H9 (cell line): ENCODE measurements around the gene RPL38. TPM values are rescaled to one million over a fixed set of nuclear protein-coding genes. Genes with fewer than 3 reads are reported as not detected.

ENCODE experiments used
- DNase-seq: peaks from one replicate; pipeline ENCODE4 v3.0.0-alpha.2; 2017
- H2AFZ ChIP-seq: one replicate; pipeline ENCODE4 v1.6.1; 2013; ENCODE audit warnings: mild to moderate bottlenecking, low read length, control low read depth, moderate library complexity
- H2AK5ac ChIP-seq: 2 replicates; pipeline ENCODE4 v1.6.1; 2013; ENCODE audit warnings: low read length, control low read depth, mixed read lengths; ENCODE audit not compliant: insufficient read length
- H2BK120ac ChIP-seq: one replicate; pipeline ENCODE4 v1.6.1; 2013; ENCODE audit warnings: low read depth, mild to moderate bottlenecking, low read length, control low read depth, inconsistent platforms; ENCODE audit not compliant: poor library complexity, severe bottlenecking
- H2BK12ac ChIP-seq: 2 replicates; pipeline ENCODE4 v1.6.1; 2013; ENCODE audit warnings: low read length, control low read depth, mixed read lengths, low read depth; ENCODE audit not compliant: insufficient read length
- H2BK15ac ChIP-seq: 2 replicates; pipeline ENCODE4 v1.6.1; 2013; ENCODE audit warnings: low read depth, low read length, control low read depth
- H2BK20ac ChIP-seq: one replicate; pipeline ENCODE4 v1.6.1; 2013; ENCODE audit warnings: low read depth, mild to moderate bottlenecking, low read length, control low read depth, inconsistent platforms; ENCODE audit not compliant: poor library complexity, severe bottlenecking
- H2BK5ac ChIP-seq: 2 replicates; pipeline ENCODE4 v1.6.1; 2013; ENCODE audit warnings: low read length, control low read depth, mixed read lengths; ENCODE audit not compliant: insufficient read length
- H3K14ac ChIP-seq: 2 replicates; pipeline ENCODE4 v1.6.1; 2013; ENCODE audit warnings: low read length, control low read depth; ENCODE audit not compliant: insufficient read depth
- H3K18ac ChIP-seq: 2 replicates; pipeline ENCODE4 v1.6.1; 2013; ENCODE audit warnings: low read depth, mild to moderate bottlenecking, mixed read lengths, low read length, control low read depth; ENCODE audit not compliant: insufficient read length
- H3K23ac ChIP-seq: 2 replicates; pipeline ENCODE4 v1.6.1; 2013; ENCODE audit warnings: low read length, control low read depth, mixed read lengths, low read depth; ENCODE audit not compliant: insufficient read length
- H3K23me2 ChIP-seq: 2 replicates; pipeline ENCODE4 v1.6.1; 2013; ENCODE audit warnings: low read depth, mild to moderate bottlenecking, mixed read lengths, low read length, control low read depth; ENCODE audit not compliant: insufficient read length, poor library complexity, severe bottlenecking
- H3K27ac ChIP-seq: 2 replicates; pipeline ENCODE4 v1.5.1; 2013; ENCODE audit warnings: low read length, control low read depth, mixed read lengths, low read depth; ENCODE audit not compliant: insufficient read length
- H3K27me3 ChIP-seq: 2 replicates; pipeline ENCODE4 v1.6.1; 2013; ENCODE audit warnings: low read length, control low read depth, inconsistent platforms; ENCODE audit not compliant: insufficient read depth
- H3K4ac ChIP-seq: 2 replicates; pipeline ENCODE4 v1.6.1; 2013; ENCODE audit warnings: low read depth, mild to moderate bottlenecking, control low read depth, inconsistent platforms, low read length, moderate library complexity
- H3K4me1 ChIP-seq: 2 replicates; pipeline ENCODE4 v1.6.1; 2013; ENCODE audit warnings: low read length, control low read depth, inconsistent platforms; ENCODE audit not compliant: insufficient read depth
- H3K4me2 ChIP-seq: 2 replicates; pipeline ENCODE4 v1.6.1; 2013; ENCODE audit warnings: low read length, control low read depth, mixed read lengths; ENCODE audit not compliant: insufficient read length, insufficient read depth
- H3K56ac ChIP-seq: 2 replicates; pipeline ENCODE4 v1.6.1; 2013; ENCODE audit warnings: low read depth, mild to moderate bottlenecking, mixed read lengths, low read length, control low read depth; ENCODE audit not compliant: insufficient read length
- H3K79me1 ChIP-seq: 2 replicates; pipeline ENCODE4 v1.6.1; 2013; ENCODE audit warnings: low read depth, mild to moderate bottlenecking, moderate library complexity, low read length, control low read depth, inconsistent platforms; ENCODE audit not compliant: insufficient read depth, poor library complexity, severe bottlenecking
- H3K79me2 ChIP-seq: 2 replicates; pipeline ENCODE4 v1.6.1; 2013; ENCODE audit warnings: low read length, control low read depth, inconsistent platforms; ENCODE audit not compliant: insufficient read depth
- H3K9ac ChIP-seq: 2 replicates; pipeline ENCODE4 v1.6.1; 2013; ENCODE audit warnings: low read length, control low read depth, mixed read lengths; ENCODE audit not compliant: insufficient read length; ENCODE audit errors: extremely low read depth
- H3K9me3 ChIP-seq: one replicate; pipeline ENCODE4 v1.6.1; 2013; ENCODE audit warnings: low read depth, low read length, inconsistent platforms; ENCODE audit not compliant: control insufficient read depth
- H3T11ph ChIP-seq: one replicate; pipeline ENCODE4 v1.6.1; 2013; ENCODE audit warnings: mild to moderate bottlenecking, low read length, control low read depth, inconsistent platforms
- H4K20me1 ChIP-seq: one replicate; pipeline ENCODE4 v1.6.1; 2013; ENCODE audit not compliant: control insufficient read depth, insufficient read length, insufficient read depth
- H4K5ac ChIP-seq: 2 replicates; pipeline ENCODE4 v1.6.1; 2013; ENCODE audit warnings: low read depth, mild to moderate bottlenecking, mixed read lengths, low read length, control low read depth; ENCODE audit not compliant: insufficient read length
- H4K8ac ChIP-seq: replicated peaks from 2 replicates; pipeline ENCODE4 v1.6.1; 2013; ENCODE audit warnings: low read length, control low read depth, mixed read lengths, low read depth; ENCODE audit not compliant: insufficient read length
- H4K91ac ChIP-seq: 2 replicates; pipeline ENCODE4 v1.6.1; 2013; ENCODE audit warnings: low read depth, mild to moderate bottlenecking, moderate library complexity, mixed read lengths, low read length, control low read depth; ENCODE audit not compliant: insufficient read length
- H3K27ac Mint-ChIP-seq, 3 experiments: 2 replicates in 2 of 3; 3 replicates in 1 of 3; pipeline ENCODE4 v1.8.0; 2020 to 2021; ENCODE audit warnings: mixed read lengths in 3 of 3, mild to moderate bottlenecking in 1 of 3, moderate library complexity in 1 of 3
- H3K27me3 Mint-ChIP-seq: 2 replicates; pipeline ENCODE4 v1.8.0; 2021; ENCODE audit warnings: low read depth, mild to moderate bottlenecking, moderate library complexity, mixed read lengths
- H3K36me3 Mint-ChIP-seq, 3 experiments: 2 replicates in 2 of 3; 3 replicates in 1 of 3; pipeline ENCODE4 v1.8.0; 2020 to 2021; ENCODE audit warnings: low read depth in 3 of 3, mixed read lengths in 3 of 3; ENCODE audit not compliant: insufficient read depth in 1 of 3
- H3K4me1 Mint-ChIP-seq, 2 experiments: 2 replicates each; pipeline ENCODE4 v1.8.0; 2020; ENCODE audit warnings: mixed read lengths in 2 of 2
- H3K4me3 Mint-ChIP-seq, 2 experiments: 2 replicates in 1 of 2; 3 replicates in 1 of 2; pipeline ENCODE4 v1.8.0; 2020 to 2021; ENCODE audit warnings: mild to moderate bottlenecking in 2 of 2, mixed read lengths in 2 of 2, moderate library complexity in 1 of 2
- H3K9me3 Mint-ChIP-seq, 2 experiments: 2 replicates in 1 of 2; 3 replicates in 1 of 2; pipeline ENCODE4 v1.8.0; 2020; ENCODE audit warnings: mild to moderate bottlenecking in 2 of 2, mixed read lengths in 2 of 2, moderate library complexity in 1 of 2
- WGBS: extraction: QIAGEN DNeasy Blood & Tissue Kit; methylation state at CpG from one replicate; pipeline ENCODE4 v1.1.7; 2013; ENCODE audit warnings: missing lambda C conversion rate, low lambda C conversion rate, mixed read lengths; ENCODE audit not compliant: insufficient read length; ENCODE audit errors: extremely low coverage; 5-methylcytosine and 5-hydroxymethylcytosine counted together
- total RNA-seq: library from RNA; stranded (reverse); gene quantifications from 2 replicates; pipeline ENCODE4 v1.2.1, GENCODE V29; 2021
- TF ChIP-seq, protein P1 (sequence below): fragments of 200-600 bp; sonication (generic); conservative IDR thresholded peaks from 3 replicates; pipeline ENCODE4 v1.8.0; 2021; ENCODE audit warnings: antibody characterized with exemption, mild to moderate bottlenecking

The RPL38 gene
- total RNA-seq, 1 experiment from 2014 or later = 1,358 TPM

DNA sequence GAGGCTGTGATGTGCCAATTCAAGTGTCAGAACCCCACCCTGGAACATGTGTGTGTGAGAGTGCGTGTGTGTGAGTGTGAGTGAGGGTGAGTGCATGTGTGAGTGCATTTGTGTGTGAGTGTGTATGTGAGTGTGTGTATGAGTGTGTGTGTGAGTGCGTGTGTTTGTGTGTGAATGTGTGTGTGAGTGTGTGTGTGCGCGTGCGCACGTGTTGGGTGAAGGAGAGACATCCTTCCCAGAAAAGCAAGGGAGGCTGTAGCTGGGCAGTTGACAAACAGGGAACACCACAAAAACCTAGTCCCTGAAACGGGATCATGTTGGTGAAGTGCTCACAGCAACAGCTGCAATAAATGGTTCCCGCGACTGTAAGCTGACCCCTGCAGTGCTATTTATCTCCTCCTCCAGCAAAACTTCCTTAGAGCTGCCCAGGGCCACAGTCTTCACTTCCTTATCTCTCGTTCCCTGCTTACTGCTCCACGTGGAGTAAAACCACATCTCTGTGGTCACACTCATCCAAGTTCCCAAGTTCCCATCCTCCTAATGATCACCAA is 40.1 kb upstream of the RPL38 start:
- H3K14ac ChIP-seq = no peak overlapping the region
- no peaks in the 10 kb centered on the region for H3K27me3 ChIP-seq
- H2BK12ac ChIP-seq = no peak overlapping the region
- no peak overlapping the region for H3T11ph ChIP-seq
- H2BK5ac ChIP-seq = no peak overlapping the region
- no peaks in the 10 kb centered on the region for H3K9me3 ChIP-seq
- H3K4ac ChIP-seq = no peak overlapping the region
- H4K91ac ChIP-seq = no peak overlapping the region
- Mint-ChIP-seq H3K4me3 (no peak overlapping the region), H3K36me3 (no peaks in the 10 kb centered on the region), H3K9me3 (peaks cover 5 to 6% of the 10 kb centered on the region in 2 experiments; a peak in 3 of 5 replicates), H3K27ac (no peak overlapping the region), H3K4me1 (peaks cover 0 to 6% of the 10 kb centered on the region in 2 experiments; a peak in 1 of 4 replicates), H3K27me3 (peaks cover 7% of the 10 kb centered on the region; the same call in 1 of the 2 replicates)
- no peak overlapping the region for H3K18ac ChIP-seq
- 100% methylated on average over 4 of the region's 11 CpGs for WGBS
- H3K23me2 ChIP-seq = no peaks in the 10 kb centered on the region
- H3K79me2 ChIP-seq = no peaks in the 10 kb centered on the region
- H2BK15ac ChIP-seq = no peak overlapping the region
- TF ChIP-seq, protein P1, sequence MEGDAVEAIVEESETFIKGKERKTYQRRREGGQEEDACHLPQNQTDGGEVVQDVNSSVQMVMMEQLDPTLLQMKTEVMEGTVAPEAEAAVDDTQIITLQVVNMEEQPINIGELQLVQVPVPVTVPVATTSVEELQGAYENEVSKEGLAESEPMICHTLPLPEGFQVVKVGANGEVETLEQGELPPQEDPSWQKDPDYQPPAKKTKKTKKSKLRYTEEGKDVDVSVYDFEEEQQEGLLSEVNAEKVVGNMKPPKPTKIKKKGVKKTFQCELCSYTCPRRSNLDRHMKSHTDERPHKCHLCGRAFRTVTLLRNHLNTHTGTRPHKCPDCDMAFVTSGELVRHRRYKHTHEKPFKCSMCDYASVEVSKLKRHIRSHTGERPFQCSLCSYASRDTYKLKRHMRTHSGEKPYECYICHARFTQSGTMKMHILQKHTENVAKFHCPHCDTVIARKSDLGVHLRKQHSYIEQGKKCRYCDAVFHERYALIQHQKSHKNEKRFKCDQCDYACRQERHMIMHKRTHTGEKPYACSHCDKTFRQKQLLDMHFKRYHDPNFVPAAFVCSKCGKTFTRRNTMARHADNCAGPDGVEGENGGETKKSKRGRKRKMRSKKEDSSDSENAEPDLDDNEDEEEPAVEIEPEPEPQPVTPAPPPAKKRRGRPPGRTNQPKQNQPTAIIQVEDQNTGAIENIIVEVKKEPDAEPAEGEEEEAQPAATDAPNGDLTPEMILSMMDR = no peak
- H2AFZ ChIP-seq = no peak overlapping the region
- no peak overlapping the region for H4K5ac ChIP-seq
- H3K4me2 ChIP-seq = no peak overlapping the region
- H3K56ac ChIP-seq = no peak overlapping the region
- no peak overlapping the region for H3K27ac ChIP-seq
- no peaks in the 10 kb centered on the region for H4K20me1 ChIP-seq
- H3K4me1 ChIP-seq = no peaks in the 10 kb centered on the region; the same call in 1 of the 2 replicates
- peak; percentile 56 for DNase-seq
- H2BK120ac ChIP-seq = no peak overlapping the region
- no peak overlapping the region for H2AK5ac ChIP-seq
- H2BK20ac ChIP-seq = no peak overlapping the region
- no peak overlapping the region for H3K9ac ChIP-seq
- no peaks in the 10 kb centered on the region for H3K79me1 ChIP-seq
- H3K23ac ChIP-seq = no peak overlapping the region
- H4K8ac ChIP-seq = no peak overlapping the region
